HCT116 (cell line): ENCODE results near the gene SSX2IP. TPM values are rescaled to one million over a fixed set of nuclear protein-coding genes. Genes with fewer than 3 reads are reported as not detected.

Experiments used
- ATAC-seq: fragments of 200-7000 bp; cut with Tn5 transposase; 2 replicates; pipeline ENCODE4 v1.9.1; 2020; ENCODE audit warnings: mild to moderate bottlenecking, moderate library complexity
- BruUV-seq: library from RNA; stranded (reverse); fragments of 400-500 nt; replicated peaks from 2 replicates; lab custom pipeline; 2021; lab: Mats Ljungman, UMichigan
- CTCF ChIA-PET: fragments of 300-600 bp; sonication (Branson Sonifier 250); formaldehyde crosslinking; loops from one replicate; lab custom pipeline; 2021; ENCODE audit warnings: antibody characterized with exemption; lab: Charles Lee
- POLR2A ChIA-PET: fragments of 300-600, 350-600 bp; sonication (Branson Sonifier 250); formaldehyde crosslinking; loops from one replicate; lab custom pipeline; 2021; ENCODE audit warnings: antibody characterized with exemption; lab: Charles Lee
- RAD21 ChIA-PET, 2 experiments: fragments of 300-600 bp; sonication (Branson Sonifier 250); formaldehyde crosslinking; loops; one replicate each; lab custom pipeline; 2023; ENCODE audit warnings: low total read pairs in 2 of 2; ENCODE audit not compliant: uncharacterized antibody in 2 of 2, unreplicated experiment in 2 of 2, low non-redundant PET in 1 of 2; lab: Charles Lee
- DNase-seq: peaks from one replicate; pipeline ENCODE4 v3.0.0-alpha.2; 2010; ENCODE audit warnings: low read depth, low spot score
- H2AFZ ChIP-seq: fragments of 200-600 bp; shearing (Covaris generic), sonication (generic); 2 replicates; pipeline ENCODE4 v1.6.1; 2017; ENCODE audit warnings: low read depth, mixed run types, mixed read lengths, antibody characterized with exemption, low read length; ENCODE audit not compliant: poor library complexity, severe bottlenecking
- H3K27ac ChIP-seq: 2 replicates; pipeline ENCODE4 v1.5.1; 2012; ENCODE audit warnings: low read depth, low read length
- H3K27me3 ChIP-seq: fragments of 200-600 bp; sonication (generic); 2 replicates; pipeline ENCODE4 v1.6.1; 2016; ENCODE audit warnings: mixed run types, low read length, mixed read lengths; ENCODE audit not compliant: insufficient read depth
- H3K36me3 ChIP-seq, 2 experiments: fragments of 200-500 bp in 1 of 2; fragments of 200-600 bp in 1 of 2; sonication (Bioruptor generic) in 1 of 2; sonication (generic) in 1 of 2; 2 replicates each; pipeline versions ENCODE4 v1.5.1 to v1.6.1; 2014 to 2016; ENCODE audit warnings: low read length in 2 of 2, inconsistent platforms in 1 of 2, mixed read lengths in 1 of 2, mixed run types in 1 of 2; ENCODE audit not compliant: insufficient read depth in 2 of 2, control insufficient read depth in 1 of 2
- H3K4me1 ChIP-seq, 2 experiments: fragments of 200-600 bp in 1 of 2; sonication (generic) in 1 of 2; 2 replicates each; pipeline versions ENCODE4 v1.5.1 to v1.6.1; 2012 to 2017; ENCODE audit warnings: low read length in 2 of 2, inconsistent platforms in 1 of 2, mild to moderate bottlenecking in 1 of 2, mixed read lengths in 1 of 2, mixed run types in 1 of 2, moderate library complexity in 1 of 2; ENCODE audit not compliant: insufficient read depth in 2 of 2, control insufficient read depth in 1 of 2
- H3K4me2 ChIP-seq: fragments of 200-600 bp; sonication (generic); 2 replicates; pipeline ENCODE4 v1.6.1; 2017; ENCODE audit warnings: mixed run types, low read length, mixed read lengths
- H3K4me3 ChIP-seq, 2 experiments: fragments of 200-600 bp in 1 of 2; sonication (generic) in 1 of 2; replicated peaks in 1 of 2; 2 replicates each; pipeline ENCODE4 v1.5.1; 2011 to 2016; ENCODE audit warnings: low read length in 2 of 2, control low read depth in 1 of 2, low read depth in 1 of 2, mild to moderate bottlenecking in 1 of 2, mixed read lengths in 1 of 2, mixed run types in 1 of 2
- H3K79me2 ChIP-seq: fragments of 200-600 bp; sonication (generic); 2 replicates; pipeline ENCODE4 v1.6.1; 2017; ENCODE audit warnings: mild to moderate bottlenecking, mixed run types, low read length, moderate library complexity, mixed read lengths; ENCODE audit not compliant: insufficient read depth
- H3K9ac ChIP-seq: fragments of 200-600 bp; sonication (generic); 2 replicates; pipeline ENCODE4 v1.6.1; 2016; ENCODE audit warnings: low read length, mixed read lengths
- H3K9me2 ChIP-seq: fragments of 200-600 bp; sonication (generic), shearing (Covaris generic); 2 replicates; pipeline ENCODE4 v1.6.1; 2017; ENCODE audit warnings: mixed run types, mild to moderate bottlenecking, moderate library complexity; ENCODE audit not compliant: insufficient read depth
- H3K9me3 ChIP-seq, 2 experiments: fragments of 200-500 bp in 1 of 2; fragments of 200-600 bp in 1 of 2; sonication (Bioruptor generic) in 1 of 2; sonication (generic) in 1 of 2; 2 replicates each; pipeline ENCODE4 v1.6.1; 2014 to 2017; ENCODE audit warnings: low read length in 2 of 2, mixed read lengths in 2 of 2, inconsistent platforms in 1 of 2, low read depth in 1 of 2, mild to moderate bottlenecking in 1 of 2, mixed run types in 1 of 2, moderate library complexity in 1 of 2; ENCODE audit not compliant: control insufficient read depth in 1 of 2, insufficient read depth in 1 of 2
- H4K20me1 ChIP-seq: fragments of 200-600 bp; sonication (generic), shearing (Covaris generic); 2 replicates; pipeline ENCODE4 v1.6.1; 2017; ENCODE audit warnings: mixed run types, mild to moderate bottlenecking, moderate library complexity; ENCODE audit not compliant: insufficient read depth
- CBX3 ChIP-seq: IDR thresholded peaks from 2 replicates; pipeline ENCODE4 v1.6.1; 2012; ENCODE audit warnings: low read depth
- CEBPB ChIP-seq: IDR thresholded peaks from 2 replicates; pipeline ENCODE4 v1.6.1; 2012; ENCODE audit warnings: low read depth
- CTCF ChIP-seq, 3 experiments: fragments of 200-600 bp in 1 of 3; sonication (generic) in 1 of 3; IDR thresholded peaks in 2 of 3; conservative IDR thresholded peaks in 1 of 3; 2 replicates each; pipeline ENCODE4 v1.5.1; 2012 to 2017; ENCODE audit warnings: low read depth in 2 of 3, low read length in 2 of 3, antibody characterized with exemption in 1 of 3, borderline replicate concordance in 1 of 3, control low read depth in 1 of 3, mild to moderate bottlenecking in 1 of 3, mixed read lengths in 1 of 3, mixed run types in 1 of 3, moderate library complexity in 1 of 3; ENCODE audit not compliant: insufficient read depth in 1 of 3
- EGR1 ChIP-seq: IDR thresholded peaks from 2 replicates; pipeline ENCODE4 v1.6.1; 2012; ENCODE audit warnings: low read depth
- EZH2 ChIP-seq: fragments of 200-600 bp; sonication (generic); IDR thresholded peaks from 2 replicates; pipeline ENCODE4 v1.6.1; 2017; ENCODE audit warnings: antibody characterized with exemption, mixed run types
- FOSL1 ChIP-seq: IDR thresholded peaks from 2 replicates; pipeline ENCODE4 v1.6.1; 2012; ENCODE audit warnings: low read depth
- JUND ChIP-seq: IDR thresholded peaks from 2 replicates; pipeline ENCODE4 v1.6.1; 2012
- POLR2A ChIP-seq: IDR thresholded peaks from 2 replicates; pipeline ENCODE4 v1.7.0; 2011; ENCODE audit warnings: borderline replicate concordance; ENCODE audit not compliant: insufficient read depth, insufficient read length; ENCODE audit errors: extremely low read depth
- POLR2AphosphoS5 ChIP-seq: IDR thresholded peaks from 2 replicates; pipeline ENCODE4 v1.6.1; 2011; ENCODE audit warnings: mild to moderate bottlenecking, low read depth, low read length, moderate library complexity
- RAD21 ChIP-seq: IDR thresholded peaks from 2 replicates; pipeline ENCODE4 v1.6.1; 2012; ENCODE audit warnings: low read depth, mild to moderate bottlenecking
- REST ChIP-seq: IDR thresholded peaks from 2 replicates; pipeline ENCODE4 v1.6.1; 2012; ENCODE audit warnings: low read depth
- SIN3A ChIP-seq: IDR thresholded peaks from 2 replicates; pipeline ENCODE4 v1.6.1; 2012; ENCODE audit warnings: low read depth
- SP1 ChIP-seq: IDR thresholded peaks from 2 replicates; pipeline ENCODE4 v1.6.1; 2012; ENCODE audit warnings: low read depth
- TCF7L2 ChIP-seq: IDR thresholded peaks from 2 replicates; pipeline ENCODE4 v1.7.0; 2011; ENCODE audit warnings: borderline replicate concordance, inconsistent platforms; ENCODE audit not compliant: insufficient read depth, insufficient read length; ENCODE audit errors: extremely low read depth
- YY1 ChIP-seq: IDR thresholded peaks from 2 replicates; pipeline ENCODE4 v1.6.1; 2011; ENCODE audit warnings: low read length, low read depth, moderate library complexity, mild to moderate bottlenecking; ENCODE audit not compliant: insufficient replicate concordance; ENCODE audit errors: extremely low read depth
- ZBTB33 ChIP-seq: IDR thresholded peaks from 2 replicates; pipeline ENCODE4 v1.6.1; 2011; ENCODE audit warnings: mild to moderate bottlenecking, low read length, moderate library complexity; ENCODE audit not compliant: insufficient replicate concordance; ENCODE audit errors: extremely low read depth
- ZFX ChIP-seq: fragments of 450-650 bp; IDR thresholded peaks from 2 replicates; pipeline ENCODE4 v1.6.1; 2017
- ZNF274 ChIP-seq: fragments of 200-500 bp; sonication (Bioruptor generic); IDR thresholded peaks from 2 replicates; pipeline ENCODE4 v1.6.1; 2014; ENCODE audit warnings: mild to moderate bottlenecking, low read depth, low read length, inconsistent platforms
- intact Hi-C: fragments of 100-400 bp; cut with micrococcal nuclease; formaldehyde crosslinking; loops from 2 replicates; pipeline ENCODE4 v1.10.0; 2022
- total RNA-seq: library from RNA; stranded (reverse); gene quantifications from one replicate; pipeline ENCODE4 v1.2.1, GENCODE V29; 2021; ENCODE audit not compliant: unreplicated experiment

Gene SSX2IP
- total RNA-seq, 1 experiment from 2014 or later, result 51.5 TPM

GRCh38 chr1:84711121-84711520 lies 20.9 kb upstream of the SSX2IP start:
- ChIA-PET RAD21 (no interaction called here), CTCF (interaction anchor here (1.8 kb wide), 1 partner anchor 13 kb away, joined by 9 read pairs; no protein-coding TSS in a partner anchor), POLR2A (no interaction called here)
- Histone ChIP-seq H2AFZ (no peak overlapping the region), H4K20me1 (no peaks in the 10 kb centered on the region), H3K4me3 (no peak overlapping the region), H3K9me3 (no peaks in the 10 kb centered on the region), H3K9ac (no peak overlapping the region), H3K79me2 (no peaks in the 10 kb centered on the region), H3K27me3 (no peaks in the 10 kb centered on the region), H3K27ac (no peak overlapping the region), H3K4me1 (0 out of 4 replicates have a peak, but pooled peaks cover 0 to 4% of the 10 kb centered on the region in 2 experiments), H3K9me2 (no peaks in the 10 kb centered on the region), H3K4me2 (no peak overlapping the region), H3K36me3 (no peaks in the 10 kb centered on the region)
- TF ChIP-seq YY1 (no peak), POLR2AphosphoS5 (no peak), ZBTB33 (no peak), SP1 (no peak), EGR1 (no peak), SIN3A (no peak), RAD21 (no peak), POLR2A (no peak), FOSL1 (no peak), EZH2 (no peak), CEBPB (no peak), ZNF274 (no peak), TCF7L2 (no peak), CBX3 (no peak), ZFX (no peak), REST (no peak), JUND (no peak), CTCF (IDR thresholded peaks at IDR 0.05 in 2 of 3, conservative IDR thresholded peaks at IDR 0.05 in 1 of 3; ENCODE audit: borderline replicate concordance in 1 of 3, insufficient read depth in 1 of 3, low read depth in 2 of 3, low read length in 2 of 3) (no peak)
- no TSS peak for BruUV-seq
- DNase-seq (no peak), ATAC-seq (no peak)
- intact Hi-C loops, result no loop called here
